ENCODE results near the gene TTLL5.

The TTLL5 gene

GRCh38 chr14:75987201-75987970 lies 326.3 kb downstream of the TTLL5 start:
- TF ChIP-seq, protein P1, sequence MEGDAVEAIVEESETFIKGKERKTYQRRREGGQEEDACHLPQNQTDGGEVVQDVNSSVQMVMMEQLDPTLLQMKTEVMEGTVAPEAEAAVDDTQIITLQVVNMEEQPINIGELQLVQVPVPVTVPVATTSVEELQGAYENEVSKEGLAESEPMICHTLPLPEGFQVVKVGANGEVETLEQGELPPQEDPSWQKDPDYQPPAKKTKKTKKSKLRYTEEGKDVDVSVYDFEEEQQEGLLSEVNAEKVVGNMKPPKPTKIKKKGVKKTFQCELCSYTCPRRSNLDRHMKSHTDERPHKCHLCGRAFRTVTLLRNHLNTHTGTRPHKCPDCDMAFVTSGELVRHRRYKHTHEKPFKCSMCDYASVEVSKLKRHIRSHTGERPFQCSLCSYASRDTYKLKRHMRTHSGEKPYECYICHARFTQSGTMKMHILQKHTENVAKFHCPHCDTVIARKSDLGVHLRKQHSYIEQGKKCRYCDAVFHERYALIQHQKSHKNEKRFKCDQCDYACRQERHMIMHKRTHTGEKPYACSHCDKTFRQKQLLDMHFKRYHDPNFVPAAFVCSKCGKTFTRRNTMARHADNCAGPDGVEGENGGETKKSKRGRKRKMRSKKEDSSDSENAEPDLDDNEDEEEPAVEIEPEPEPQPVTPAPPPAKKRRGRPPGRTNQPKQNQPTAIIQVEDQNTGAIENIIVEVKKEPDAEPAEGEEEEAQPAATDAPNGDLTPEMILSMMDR (IDR thresholded peaks at IDR 0.05; ENCODE audit: insufficient read depth, low read depth, low read length, missing control alignments), result no peak
- no peak for DNase-seq (ENCODE audit: low read depth)
- H3K4me3 ChIP-seq (ENCODE audit: low read length), result no peak overlapping the region

- TF ChIP-seq, protein P1 (IDR thresholded peaks at IDR 0.05; ENCODE audit: insufficient read depth, low read depth, low read length, missing control alignments), result no peak
- no peak overlapping the region for H3K4me3 ChIP-seq (ENCODE audit: low read length)
- no peak for DNase-seq (ENCODE audit: low read depth)
These were observed 328.1 kb downstream of the TTLL5 start for GRCh38 chr14:75989134-75989533.

DNA sequence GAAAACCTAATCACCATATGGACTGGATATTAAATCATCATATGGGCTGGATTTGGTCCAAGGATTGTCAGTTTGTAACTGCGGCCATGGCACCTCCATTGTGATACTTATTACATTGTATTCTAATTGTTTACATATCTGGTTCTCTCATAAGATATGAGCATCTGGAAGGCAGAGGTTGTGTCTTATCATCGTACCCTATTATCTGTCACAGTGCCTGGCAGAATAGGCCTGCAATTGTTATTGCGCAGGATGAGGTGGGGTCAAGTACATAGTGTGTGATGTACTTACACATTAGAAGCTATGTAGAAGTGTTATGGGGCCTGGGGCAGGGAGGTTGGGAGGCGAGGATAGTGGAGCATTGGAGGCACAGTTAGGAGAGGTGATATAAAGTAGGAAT lies 329.3 kb downstream of the TTLL5 start:
- TF ChIP-seq, protein P1 (IDR thresholded peaks at IDR 0.05; ENCODE audit: insufficient read depth, low read depth, low read length, missing control alignments), result no peak
- DNase-seq (ENCODE audit: low read depth), result no peak
- no peak overlapping the region for H3K4me3 ChIP-seq (ENCODE audit: low read length)

GRCh38 chr14:75991753-75992152 lies 330.7 kb downstream of the TTLL5 start:
- DNase-seq (ENCODE audit: low read depth), result no peak
- H3K4me3 ChIP-seq (ENCODE audit: low read length), result no peak overlapping the region
- TF ChIP-seq, protein P1 (IDR thresholded peaks at IDR 0.05; ENCODE audit: insufficient read depth, low read depth, low read length, missing control alignments), result no peak

DNA sequence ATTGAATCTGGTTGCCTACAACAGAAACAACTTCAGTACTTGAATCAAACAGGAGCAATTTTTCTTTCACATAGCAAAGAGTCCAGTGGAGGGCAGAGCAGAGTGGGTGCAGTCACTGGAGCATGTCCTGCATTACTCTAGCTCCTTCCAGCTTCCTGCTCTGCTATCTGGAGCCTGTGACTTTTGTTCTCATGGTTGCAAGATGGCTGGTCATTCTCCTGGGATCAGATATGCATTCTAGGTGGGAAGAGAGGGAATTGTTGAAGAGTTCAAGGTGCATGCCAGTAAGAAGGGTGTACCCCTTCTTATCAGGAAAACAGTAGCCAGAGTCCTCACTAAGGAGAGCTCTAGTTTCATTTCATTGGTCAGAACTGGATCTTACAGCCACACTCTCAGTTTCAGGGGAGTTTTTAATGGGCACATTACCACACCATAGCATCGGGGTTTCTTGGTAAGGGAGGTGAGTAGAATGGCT lies 332.6 kb downstream of the TTLL5 start:
- TF ChIP-seq, protein P1 (IDR thresholded peaks at IDR 0.05; ENCODE audit: insufficient read depth, low read depth, low read length, missing control alignments), result no peak
- H3K4me3 ChIP-seq (ENCODE audit: low read length), result no peak overlapping the region
- no peak for DNase-seq (ENCODE audit: low read depth)

- TF ChIP-seq, protein P1 (IDR thresholded peaks at IDR 0.05; ENCODE audit: insufficient read depth, low read depth, low read length, missing control alignments), result no peak
- no peak overlapping the region for H3K4me3 ChIP-seq (ENCODE audit: low read length)
- no peak for DNase-seq (ENCODE audit: low read depth)
These were observed 334.5 kb downstream of the TTLL5 start for GRCh38 chr14:75995372-75996041.
